AG09309 (cell line): ENCODE measurements around the gene SRPK2.

Source experiments
- DNase-seq: peaks from one replicate; pipeline ENCODE4 v3.0.0-alpha.2; 2010; ENCODE audit warnings: low read depth
- H3K4me3 ChIP-seq: 2 replicates; pipeline ENCODE4 v1.5.1; 2011; ENCODE audit warnings: mild to moderate bottlenecking, low read depth, low read length, moderate library complexity; ENCODE audit not compliant: control insufficient read depth
- CTCF ChIP-seq: IDR thresholded peaks from 2 replicates; pipeline ENCODE4 v1.5.1; 2011; ENCODE audit warnings: mild to moderate bottlenecking, low read depth, low read length, inconsistent platforms; ENCODE audit not compliant: insufficient read depth, control insufficient read depth; ENCODE audit errors: missing control alignments

SRPK2 gene

GRCh38 chr7:105127179-105127578 lies 261.5 kb downstream of the SRPK2 start:
- H3K4me3 ChIP-seq = no peak overlapping the region
- no peak for TF ChIP-seq CTCF
- DNase-seq = no peak

GRCh38 chr7:105126436-105126975 lies 262.2 kb downstream of the SRPK2 start:
- TF ChIP-seq CTCF = no peak
- H3K4me3 ChIP-seq = no peak overlapping the region
- no peak for DNase-seq

GRCh38 chr7:105125745-105126144 lies 263.0 kb downstream of the SRPK2 start:
- H3K4me3 ChIP-seq = no peak overlapping the region
- no peak for DNase-seq
- TF ChIP-seq CTCF = no peak

GRCh38 chr7:105122619-105123018 lies 266.1 kb downstream of the SRPK2 start:
- no peak for TF ChIP-seq CTCF
- no peak for DNase-seq
- H3K4me3 ChIP-seq = no peak overlapping the region

- H3K4me3 ChIP-seq = no peak overlapping the region
- DNase-seq = no peak
- no peak for TF ChIP-seq CTCF
These were observed 269.8 kb downstream of the SRPK2 start for GRCh38 chr7:105118612-105119600.

- no peak overlapping the region for H3K4me3 ChIP-seq
- DNase-seq = no peak
- TF ChIP-seq CTCF = no peak
These were observed 276.0 kb downstream of the SRPK2 start for GRCh38 chr7:105112440-105113418.
